BJ (cell line): ENCODE results near the gene PHLDA2. TPM values are rescaled to one million over a fixed set of nuclear protein-coding genes. Genes with fewer than 3 reads are reported as not detected.

Experiments used
- CTCF ChIA-PET: fragments of 350-600 bp; formaldehyde crosslinking; extraction: SDS; loops from one replicate; lab custom pipeline; 2021; ENCODE audit warnings: antibody characterized with exemption, inconsistent platforms; lab: Yijun Ruan, JAX
- POLR2A ChIA-PET: fragments of 300-600 bp; sonication (Branson Sonifier 250); formaldehyde crosslinking; extraction: SDS; loops from one replicate; lab custom pipeline; 2021; ENCODE audit warnings: antibody characterized with exemption; lab: Charles Lee
- DNase-seq: peaks from one replicate; pipeline ENCODE4 v3.0.0-alpha.2; 2011; ENCODE audit warnings: low read depth
- H3K27me3 ChIP-seq: 2 replicates; pipeline ENCODE4 v1.6.0; 2011; ENCODE audit warnings: low read length; ENCODE audit not compliant: control insufficient read depth, insufficient read depth
- H3K36me3 ChIP-seq: 2 replicates; pipeline ENCODE4 v1.5.1; 2011; ENCODE audit warnings: low read length; ENCODE audit not compliant: control insufficient read depth, insufficient read depth
- H3K4me3 ChIP-seq: 2 replicates; pipeline ENCODE4 v1.5.1; 2011; ENCODE audit warnings: low read depth, mild to moderate bottlenecking, control low read depth, low read length
- CTCF ChIP-seq: IDR thresholded peaks from 2 replicates; pipeline ENCODE4 v1.5.1; 2011; ENCODE audit warnings: low read depth, mild to moderate bottlenecking, control low read depth, inconsistent platforms, low read length, moderate library complexity; ENCODE audit not compliant: insufficient read depth
- polyA plus RNA-seq: library from polyadenylated mRNA; depleted of rRNA; stranded (reverse); fragments of >200 nt; gene quantifications from 2 replicates; pipeline ENCODE4 v1.2.3, GENCODE V29; 2011

The PHLDA2 gene
- polyA plus RNA-seq, 1 experiment, result 12.8 TPM

GRCh38 chr11:2887515-2888195 lies 41.6 kb downstream of the PHLDA2 start:
- no peaks in the 10 kb centered on the region for H3K36me3 ChIP-seq
- ChIA-PET POLR2A (no interaction called here), CTCF (interaction anchor here (0.5 to 20.3 kb wide), 28 partner anchors 8 to 1269 kb away, joined by 3 to 772 read pairs (median 4); partner anchors contain the start of genes PHLDA2 and TSSC4)
- TF ChIP-seq CTCF, result no peak
- no peak overlapping the region for H3K4me3 ChIP-seq
- no peaks in the 10 kb centered on the region for H3K27me3 ChIP-seq
- DNase-seq, result no peak

GRCh38 chr11:2886936-2887335 lies 42.3 kb downstream of the PHLDA2 start:
- POLR2A ChIA-PET, result no interaction called here
- CTCF ChIA-PET, result interaction anchor here (0.9 to 20.3 kb wide), 12 partner anchors 9 to 486 kb away, joined by 3 to 772 read pairs (median 4); partner anchors contain the start of gene TSSC4
- no peak for DNase-seq
- H3K27me3 ChIP-seq, result no peaks in the 10 kb centered on the region; the same call in 1 of the 2 replicates
- no peak for TF ChIP-seq CTCF
- H3K4me3 ChIP-seq, result no peak overlapping the region
- H3K36me3 ChIP-seq, result no peaks in the 10 kb centered on the region

- TF ChIP-seq CTCF, result peak; percentile 12; the same call in 1 of the 2 replicates
- ChIA-PET CTCF (interaction anchor here (1.0 to 20.3 kb wide), 3 partner anchors 163 to 486 kb away, joined by 3 to 772 read pairs (median 4); partner anchors contain the start of gene TSSC4), POLR2A (no interaction called here)
- peak overlapping the region; percentile 11; the same call in 1 of the 2 replicates for H3K4me3 ChIP-seq
- no peaks in the 10 kb centered on the region; the same call in 1 of the 2 replicates for H3K27me3 ChIP-seq
- H3K36me3 ChIP-seq, result no peaks in the 10 kb centered on the region
- DNase-seq, result no peak
Measured at GRCh38 chr11:2886191-2886894, 42.9 kb downstream of the PHLDA2 start.

- H3K27me3 ChIP-seq, result no peaks in the 10 kb centered on the region; the same call in 1 of the 2 replicates
- CTCF ChIA-PET, result interaction anchor here (1.0 to 20.3 kb wide), 3 partner anchors 60 to 353 kb away, joined by 3 to 772 read pairs (median 4); no protein-coding TSS in a partner anchor
Measured at GRCh38 chr11:2885678-2886081, 43.5 kb downstream of the PHLDA2 start, which contains the start of gene CDKN1C. Gene CDKN1C (minus strand): TSS chr11:2885775. CDS start chr11:2885456, 319 bp downstream.

More at GRCh38 chr11:2885678-2886081, 43.5 kb downstream of the PHLDA2 start, which contains the start of gene CDKN1C:
- Histone ChIP-seq H3K4me3 (peak within 1 kb of the TSS; percentile 60), H3K36me3 (no peaks in the 10 kb centered on the region)
- DNase-seq, result no peak
- POLR2A ChIA-PET, result no interaction called here
- TF ChIP-seq CTCF, result no peak
